ENCODE measurements around the gene HIVEP3.

Gene HIVEP3

GRCh38 chr1:41657679-41658295 is 260.9 kb downstream of the HIVEP3 start:
- DNase-seq: no peak
- in situ Hi-C loops (cut with MboI; ENCODE audit: low pct_unique_long_range_greater_than_20kb, low sequenced_read_pairs): no loop called here

DNA sequence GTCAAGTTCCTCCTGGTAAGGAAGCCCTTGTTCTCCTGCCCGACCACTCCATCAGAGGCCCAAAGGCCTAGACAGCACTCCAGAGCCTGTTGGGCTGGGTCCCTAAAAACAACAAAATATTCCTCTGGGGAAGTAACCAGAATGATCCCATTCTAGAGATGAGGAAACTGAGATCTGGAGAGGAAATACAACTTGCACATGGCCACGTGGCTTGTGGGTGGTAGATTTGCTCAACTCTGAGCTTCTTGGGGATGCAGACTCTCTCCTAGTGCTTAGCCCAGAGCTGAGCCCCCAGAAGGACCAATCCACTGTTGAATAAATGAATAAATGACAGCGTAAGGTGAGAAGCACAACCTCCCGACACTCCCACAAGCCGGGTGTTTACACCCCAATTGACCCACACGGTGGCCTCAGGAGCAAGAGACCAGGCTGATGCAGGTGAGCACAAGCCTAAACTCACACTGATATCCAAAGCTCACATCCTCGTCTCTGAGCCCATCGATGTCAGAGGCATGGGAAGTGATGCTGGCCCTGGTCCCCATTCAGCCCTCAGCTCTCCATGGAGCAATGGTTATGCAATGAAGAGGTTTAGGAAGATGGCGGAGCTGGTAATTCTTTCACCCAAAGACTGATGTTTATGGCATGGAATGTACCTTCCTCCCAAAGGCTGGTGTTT is 261.8 kb downstream of the HIVEP3 start:
- in situ Hi-C loops (cut with MboI; ENCODE audit: low pct_unique_long_range_greater_than_20kb, low sequenced_read_pairs): no loop called here
- DNase-seq: no peak

DNA sequence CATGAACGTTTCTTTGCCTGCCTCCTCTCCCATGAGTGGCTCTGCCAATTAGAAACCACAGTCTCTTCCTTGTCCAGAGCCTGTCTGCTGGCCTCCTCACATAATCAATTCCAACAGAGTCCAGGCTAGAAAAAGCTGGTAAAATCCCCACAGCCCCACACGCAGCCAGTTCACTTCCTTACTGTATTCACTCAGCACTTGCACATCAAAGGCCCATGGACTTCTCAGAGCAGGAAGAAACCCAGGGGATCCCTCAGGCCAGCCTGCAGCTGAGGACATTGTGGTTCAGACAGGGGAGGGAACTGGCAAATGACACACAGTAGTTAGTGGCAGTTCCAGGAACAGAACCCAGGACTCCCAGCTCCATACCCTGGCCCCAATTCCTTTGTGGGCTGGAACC is 262.7 kb downstream of the HIVEP3 start:
- in situ Hi-C loops (cut with MboI; ENCODE audit: low pct_unique_long_range_greater_than_20kb, low sequenced_read_pairs): no loop called here
- DNase-seq: no peak

GRCh38 chr1:41655632-41656031 is 263.1 kb downstream of the HIVEP3 start:
- DNase-seq: no peak
- in situ Hi-C loops (cut with MboI; ENCODE audit: low pct_unique_long_range_greater_than_20kb, low sequenced_read_pairs): no loop called here

- in situ Hi-C loops (cut with MboI; ENCODE audit: low pct_unique_long_range_greater_than_20kb, low sequenced_read_pairs): no loop called here
Measured at GRCh38 chr1:41653574-41653973, 265.1 kb downstream of the HIVEP3 start.

DNA sequence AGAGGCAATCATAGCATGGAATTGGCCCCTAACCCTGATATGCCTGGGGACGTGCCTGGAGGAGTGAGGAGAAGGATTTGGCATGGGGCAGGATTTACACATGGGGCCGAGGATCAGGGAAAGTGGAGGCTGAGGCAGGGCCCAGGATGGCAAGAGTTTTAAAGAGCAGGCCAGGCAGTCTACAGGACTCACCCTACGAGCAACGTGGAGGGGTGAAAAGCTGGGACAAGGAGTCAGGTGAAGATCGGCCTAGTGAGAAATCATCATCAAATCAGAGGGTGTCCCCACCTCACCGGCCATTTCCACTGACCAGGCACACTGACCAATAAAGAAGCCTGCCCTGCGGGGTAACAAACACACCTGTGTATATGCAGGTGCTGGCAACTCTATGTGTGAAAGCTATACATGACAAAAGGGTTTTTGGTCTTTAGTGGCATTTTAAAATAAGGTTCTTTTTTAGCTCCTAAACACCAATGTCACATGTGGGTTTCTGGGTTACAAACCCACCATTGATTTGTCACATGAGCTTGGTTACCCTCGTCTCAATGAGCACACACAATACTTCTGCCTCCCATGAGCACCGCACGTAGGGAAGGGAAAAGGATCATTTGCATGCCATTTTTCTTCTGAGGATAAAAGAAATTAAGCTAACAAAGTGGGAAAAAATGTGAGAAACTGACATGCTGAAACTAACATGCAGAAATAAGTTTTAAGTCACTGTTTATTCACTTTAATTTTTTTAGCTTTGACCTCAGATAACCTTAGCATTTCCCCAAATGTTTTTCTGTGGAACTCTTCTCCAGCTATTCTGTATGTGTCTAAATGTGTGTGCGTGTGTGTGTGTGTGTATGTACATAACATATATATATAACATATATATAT is 266.1 kb downstream of the HIVEP3 start:
- no peak for DNase-seq
- in situ Hi-C loops (cut with MboI; ENCODE audit: low pct_unique_long_range_greater_than_20kb, low sequenced_read_pairs): no loop called here

More at GRCh38 chr1:41653574-41653973, 265.1 kb downstream of the HIVEP3 start:
- no peak for DNase-seq

- in situ Hi-C loops (cut with MboI; ENCODE audit: low pct_unique_long_range_greater_than_20kb, low sequenced_read_pairs): no loop called here
- no peak for DNase-seq
Measured at GRCh38 chr1:41650028-41650880, 268.5 kb downstream of the HIVEP3 start.

DNA sequence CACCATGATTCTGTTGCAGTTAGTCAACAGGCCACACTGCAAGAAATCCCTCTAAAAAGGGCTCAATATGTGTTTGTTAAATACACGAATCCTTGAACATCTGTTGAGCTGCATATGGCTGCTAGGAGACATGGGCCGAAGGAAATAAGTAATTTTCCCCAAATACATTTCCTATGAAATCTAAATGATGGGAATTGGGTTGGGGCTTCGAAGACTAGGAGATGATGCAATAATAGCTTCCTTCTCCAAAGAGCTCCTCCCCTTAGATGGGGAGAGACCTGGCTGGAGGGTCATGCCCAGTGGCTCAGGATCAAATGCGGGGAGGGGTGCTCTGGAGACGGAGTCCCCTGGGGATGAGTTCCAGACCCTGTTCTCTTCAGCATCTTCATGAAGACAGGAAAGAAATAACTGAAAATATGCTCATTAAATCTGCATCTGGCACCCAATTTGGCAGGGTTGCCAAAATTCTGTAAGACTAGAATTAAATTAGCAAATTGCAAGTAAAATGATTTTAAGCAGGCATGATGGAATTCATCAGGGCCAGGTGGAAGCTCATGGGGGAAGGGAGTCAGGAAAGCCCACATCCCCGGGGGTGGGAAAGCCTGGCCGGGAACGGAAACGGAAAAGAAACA is 269.2 kb downstream of the HIVEP3 start:
- in situ Hi-C loops (cut with MboI; ENCODE audit: low pct_unique_long_range_greater_than_20kb, low sequenced_read_pairs): no loop called here
- no peak for DNase-seq

DNA sequence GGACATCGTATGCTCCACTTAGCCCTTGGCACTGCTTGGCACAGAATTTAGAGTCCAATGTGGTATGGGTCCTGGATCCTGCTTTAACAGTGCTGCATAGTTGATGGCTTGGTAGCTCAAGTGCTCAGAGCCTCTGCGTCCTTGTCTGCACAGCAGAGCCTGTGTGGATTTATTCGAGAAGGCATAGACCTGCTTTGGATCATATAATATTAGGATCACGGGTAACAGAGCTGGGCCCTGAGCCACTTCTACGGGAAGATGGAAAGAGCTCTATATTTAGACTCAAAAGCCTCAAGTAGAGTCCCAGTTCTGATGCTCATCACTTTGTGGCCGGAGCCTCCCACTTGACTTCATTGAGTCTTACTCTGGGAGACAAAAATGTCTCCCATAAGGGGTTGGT is 269.9 kb downstream of the HIVEP3 start:
- in situ Hi-C loops (cut with MboI; ENCODE audit: low pct_unique_long_range_greater_than_20kb, low sequenced_read_pairs): no loop called here
- no peak for DNase-seq

- DNase-seq: no peak
- in situ Hi-C loops (cut with MboI; ENCODE audit: low pct_unique_long_range_greater_than_20kb, low sequenced_read_pairs): no loop called here
Measured at GRCh38 chr1:41648230-41648629, 270.5 kb downstream of the HIVEP3 start.

GRCh38 chr1:41647221-41648135 is 271.2 kb downstream of the HIVEP3 start:
- in situ Hi-C loops (cut with MboI; ENCODE audit: low pct_unique_long_range_greater_than_20kb, low sequenced_read_pairs): no loop called here
- no peak for DNase-seq

DNA sequence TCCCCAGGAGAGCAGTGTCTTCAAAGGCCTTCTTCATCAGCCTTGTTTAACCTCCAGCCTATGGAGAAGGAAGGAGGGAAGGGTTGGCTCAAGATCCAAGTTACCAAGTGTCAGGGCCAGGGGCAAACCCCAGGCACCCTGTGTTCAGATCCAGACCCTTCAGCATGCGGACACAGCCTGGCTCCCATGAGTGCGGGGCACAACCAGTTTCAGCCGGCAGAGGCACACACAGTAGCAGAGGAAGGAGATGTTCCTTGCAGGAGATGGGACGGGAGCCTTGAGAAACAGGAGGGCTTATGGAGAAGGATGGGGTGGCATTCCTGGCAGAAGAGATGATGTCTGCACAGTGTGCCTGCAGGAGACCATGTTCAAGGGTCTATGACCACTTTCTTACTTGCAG is 272.5 kb downstream of the HIVEP3 start:
- no peak for DNase-seq
- in situ Hi-C loops (cut with MboI; ENCODE audit: low pct_unique_long_range_greater_than_20kb, low sequenced_read_pairs): no loop called here

DNA sequence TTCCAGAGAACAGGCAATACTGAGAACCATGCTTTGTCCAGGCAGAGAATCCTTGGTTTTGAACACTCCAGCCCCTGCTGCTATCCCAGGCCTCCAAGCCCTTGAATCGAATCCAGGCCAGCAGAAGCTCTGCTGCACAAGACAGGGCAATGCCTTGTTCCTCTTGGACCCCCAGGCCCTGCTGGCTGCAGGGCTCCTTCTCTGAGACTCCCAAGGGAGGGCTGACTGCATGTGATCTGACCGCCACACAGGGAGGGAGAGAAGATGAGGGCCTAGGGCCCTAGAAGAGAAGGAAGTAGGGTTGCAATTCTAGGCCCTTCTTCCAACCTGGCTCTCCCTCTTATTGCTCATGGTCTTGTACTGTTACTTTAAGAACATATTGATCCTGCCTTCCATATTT is 273.7 kb downstream of the HIVEP3 start:
- in situ Hi-C loops (cut with MboI; ENCODE audit: low pct_unique_long_range_greater_than_20kb, low sequenced_read_pairs): no loop called here
- DNase-seq: no peak

- in situ Hi-C loops (cut with MboI; ENCODE audit: low pct_unique_long_range_greater_than_20kb, low sequenced_read_pairs): no loop called here
- DNase-seq: no peak
Measured at GRCh38 chr1:41642922-41643821, 275.6 kb downstream of the HIVEP3 start.

DNA sequence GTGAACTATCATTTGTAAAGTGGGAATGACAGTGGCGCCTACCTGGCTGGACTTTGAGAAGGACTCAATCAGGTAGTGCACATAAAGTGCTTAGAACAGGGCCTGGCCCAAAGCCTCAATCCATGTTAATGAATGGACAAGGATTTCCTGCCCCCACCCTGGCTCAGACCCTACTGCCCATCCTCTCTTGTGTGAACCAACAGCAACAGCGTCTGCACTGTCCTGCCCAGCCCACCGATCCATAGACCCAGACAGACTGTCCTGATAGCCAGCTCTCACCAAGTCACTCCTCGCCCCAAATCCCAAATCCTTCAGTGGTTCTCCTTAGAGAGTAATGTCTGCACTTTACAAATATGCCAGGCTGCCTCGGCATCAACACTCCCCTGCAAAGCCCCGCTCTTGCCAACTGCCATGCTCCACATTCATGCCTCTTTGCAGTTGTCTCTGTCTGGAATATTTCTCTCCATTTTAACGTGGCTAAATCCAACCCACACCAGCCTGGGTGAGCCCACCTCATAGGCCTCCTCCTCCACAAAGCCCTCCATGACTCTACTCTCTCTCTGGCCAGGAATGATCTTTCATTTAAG is 276.7 kb downstream of the HIVEP3 start:
- in situ Hi-C loops (cut with MboI; ENCODE audit: low pct_unique_long_range_greater_than_20kb, low sequenced_read_pairs): no loop called here
- DNase-seq: no peak

GRCh38 chr1:41641475-41641814 is 277.3 kb downstream of the HIVEP3 start:
- no peak for DNase-seq
- in situ Hi-C loops (cut with MboI; ENCODE audit: low pct_unique_long_range_greater_than_20kb, low sequenced_read_pairs): no loop called here

Data from KBM-7 (cell line).